Mucosa of gallbladder (tissue), 1 donor: Measurements from ENCODE around the gene AKR1C2. TPM values are rescaled to one million over a fixed set of nuclear protein-coding genes. Genes with fewer than 3 reads are reported as not detected.
"Not testable (repeated sequence)": the region's sequence is repeated elsewhere in the genome, so short reads cannot be mapped to it uniquely, and the experiment has no call there.

Source experiments
- DNase-seq: peaks from one replicate; pipeline ENCODE4 v3.0.0-alpha.2; 2020; ENCODE audit warnings: low spot score
- total RNA-seq: library from RNA; stranded (reverse); gene quantifications from one replicate; pipeline ENCODE4 v1.2.1, GENCODE V29; 2021
- donor health status: DM: no; HTN: no; CAD: no.

AKR1C2 gene
- total RNA-seq, 1 donor from 2014 or later = 85.5 TPM

- DNase-seq = not testable (repeated sequence)
Measured at GRCh38 chr10:4988000-4988641, 15.5 kb downstream of the AKR1C2 start.

- peak; percentile 37 for DNase-seq
Measured at GRCh38 chr10:4984971-4985594, 18.6 kb downstream of the AKR1C2 start.

- DNase-seq = no peak
Measured at GRCh38 chr10:4984223-4984622, 19.4 kb downstream of the AKR1C2 start.

- no peak for DNase-seq
Measured at GRCh38 chr10:4983615-4984216, 19.9 kb downstream of the AKR1C2 start.

GRCh38 chr10:4982764-4983226 lies 20.9 kb downstream of the AKR1C2 start:
- peak; percentile 67 for DNase-seq

GRCh38 chr10:4981722-4982471 lies 21.8 kb downstream of the AKR1C2 start:
- peak; percentile 60 for DNase-seq

GRCh38 chr10:4980793-4981192 lies 22.9 kb downstream of the AKR1C2 start:
- no peak for DNase-seq

- no peak for DNase-seq
Measured at GRCh38 chr10:4978870-4979269, 24.8 kb downstream of the AKR1C2 start.

GRCh38 chr10:4977025-4977424 lies 26.6 kb downstream of the AKR1C2 start:
- no peak for DNase-seq

GRCh38 chr10:4974400-4974799 lies 29.3 kb downstream of the AKR1C2 start:
- DNase-seq = not testable (repeated sequence)

GRCh38 chr10:4973294-4973693 lies 30.4 kb downstream of the AKR1C2 start:
- not testable (repeated sequence) for DNase-seq

- DNase-seq = not testable (repeated sequence)
Measured at GRCh38 chr10:4972369-4973142, 31.1 kb downstream of the AKR1C2 start.

GRCh38 chr10:4970362-4970761 lies 33.3 kb downstream of the AKR1C2 start:
- DNase-seq = not testable (repeated sequence)

- not testable (repeated sequence) for DNase-seq
Measured at GRCh38 chr10:4969289-4969688, 34.4 kb downstream of the AKR1C2 start.

- not testable (repeated sequence) for DNase-seq
Measured at GRCh38 chr10:4967189-4967588, 36.5 kb downstream of the AKR1C2 start.

- not testable (repeated sequence) for DNase-seq
Measured at GRCh38 chr10:4965763-4966162, 37.9 kb downstream of the AKR1C2 start.

- not testable (repeated sequence) for DNase-seq
Measured at GRCh38 chr10:4963815-4964154, 39.9 kb downstream of the AKR1C2 start.

- DNase-seq = peak; percentile 33
Measured at GRCh38 chr10:4962876-4963814, 40.5 kb downstream of the AKR1C2 start, which contains the start of gene AKR1C1. AKR1C1 (plus strand) TSS chr10:4963415; CDS start chr10:4963445, 30 bp downstream.

GRCh38 chr10:4962308-4962707 lies 41.3 kb downstream of the AKR1C2 start:
- DNase-seq = not testable (repeated sequence)

GRCh38 chr10:4961558-4961957 lies 42.1 kb downstream of the AKR1C2 start:
- not testable (repeated sequence) for DNase-seq
